Activated T-cell treated with anti-CD3 and anti-CD28 coated beads for 24 hours (primary cell): ENCODE data around the gene CDK19.

Experiments used
- DNase-seq: peaks from one replicate; pipeline ENCODE4 v3.0.0-alpha.2; 2020; ENCODE audit warnings: low read depth

Gene CDK19

GRCh38 chr6:110703010-110703905, 112.0 kb downstream of the CDK19 start:
- no peak for DNase-seq

DNA sequence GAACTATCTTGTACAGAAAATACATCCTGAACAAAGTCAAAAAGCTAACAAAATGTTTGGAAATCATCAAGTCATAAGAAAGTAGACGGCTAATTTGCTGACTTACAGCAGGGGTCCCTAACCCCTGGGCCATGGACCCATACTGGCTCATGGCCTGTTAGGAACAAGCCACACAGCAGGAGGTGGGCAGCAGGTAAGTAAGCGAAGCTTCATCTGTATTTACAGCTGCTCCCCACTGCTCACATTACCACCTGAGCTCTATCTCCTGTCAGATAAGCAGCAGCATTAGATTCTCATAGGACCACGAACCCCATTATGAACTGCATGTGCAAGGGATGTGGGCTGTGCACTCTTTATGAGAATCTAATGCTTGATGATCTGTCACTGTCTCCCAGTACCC, 115.5 kb downstream of the CDK19 start:
- DNase-seq, result no peak

- DNase-seq, result no peak
Observed at GRCh38 chr6:110693994-110694393, 121.3 kb downstream of the CDK19 start.

GRCh38 chr6:110693296-110693695, 122.0 kb downstream of the CDK19 start:
- DNase-seq, result no peak

DNA sequence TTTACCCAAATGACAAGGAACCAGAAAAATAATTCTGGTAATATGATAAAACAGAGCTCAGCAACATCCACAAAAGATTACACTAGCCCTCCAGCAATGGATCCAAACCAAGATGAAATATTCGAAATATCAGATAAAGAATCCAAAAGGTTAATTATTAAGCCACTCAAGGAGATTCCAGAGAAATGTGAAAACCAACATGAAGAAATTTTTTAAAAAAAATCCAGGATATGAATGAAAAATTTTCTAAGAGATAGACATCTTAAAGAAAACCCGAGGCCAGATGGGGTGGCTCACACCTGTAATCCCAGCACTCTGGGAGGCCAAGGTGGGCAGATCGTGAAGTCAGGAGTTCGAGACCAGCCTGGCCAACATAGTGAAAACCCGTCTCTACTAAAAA, 124.4 kb downstream of the CDK19 start:
- DNase-seq, result no peak

- no peak for DNase-seq
Observed at GRCh38 chr6:110690106-110690654, 125.1 kb downstream of the CDK19 start.

DNA sequence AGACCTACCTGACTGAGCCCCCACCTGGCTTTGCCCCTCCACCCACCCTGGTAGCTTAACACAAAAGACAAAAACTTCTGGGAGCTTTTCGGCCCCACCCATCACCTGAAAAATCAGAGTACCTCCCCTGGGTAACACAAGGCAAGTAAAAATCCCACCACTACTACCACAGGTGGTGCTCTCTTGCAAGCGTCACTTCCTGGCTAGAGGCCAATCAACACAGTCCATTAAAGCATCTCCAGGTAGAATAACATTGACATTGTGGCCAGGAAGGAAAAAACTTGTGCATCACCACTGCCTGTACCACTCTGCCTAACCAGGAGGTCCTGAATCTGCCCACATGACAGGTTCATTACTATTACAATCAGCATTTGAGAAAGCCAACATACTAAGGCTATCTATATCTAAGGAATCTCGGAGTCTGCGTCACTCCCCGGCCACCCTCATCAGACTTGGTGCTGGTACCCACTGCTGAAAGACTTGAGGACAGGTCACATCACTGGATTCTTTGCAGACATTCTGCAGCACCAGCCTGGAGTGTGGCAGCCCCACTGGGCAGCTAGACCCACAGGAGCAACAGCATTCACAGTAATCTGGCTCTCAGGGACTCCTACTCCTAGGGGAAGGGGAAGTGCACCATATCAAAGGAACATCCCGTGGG, 125.9 kb downstream of the CDK19 start:
- no peak for DNase-seq

DNA sequence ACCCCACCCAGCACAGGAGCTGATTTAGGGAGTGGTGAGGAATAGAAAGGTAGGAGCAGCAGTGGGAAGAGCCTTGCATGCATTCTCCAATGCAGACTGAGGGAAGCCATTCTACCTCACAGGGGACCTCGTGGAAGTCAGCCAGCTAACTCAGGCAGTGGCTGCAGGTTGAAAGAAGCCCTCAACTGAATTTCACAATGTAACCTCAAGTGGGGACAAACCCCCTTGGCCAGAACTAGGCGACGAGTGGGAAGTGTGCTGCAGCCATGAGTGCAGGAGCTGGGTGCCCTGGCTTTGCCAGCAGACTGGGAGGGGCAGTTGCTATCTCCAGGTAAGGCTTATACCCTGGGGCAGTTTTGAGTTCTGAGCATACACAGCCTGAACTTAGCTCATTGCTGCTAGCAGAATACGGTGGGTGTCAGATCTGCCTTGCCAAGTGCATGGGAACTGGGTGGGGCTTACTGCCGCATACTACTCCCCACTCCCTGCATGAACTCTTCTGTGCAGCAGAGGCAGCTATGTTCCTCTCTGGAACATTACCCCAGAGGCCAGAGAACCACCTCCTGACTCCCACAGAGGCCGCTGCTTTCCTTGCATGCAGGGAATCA, 126.5 kb downstream of the CDK19 start:
- no peak for DNase-seq

DNA sequence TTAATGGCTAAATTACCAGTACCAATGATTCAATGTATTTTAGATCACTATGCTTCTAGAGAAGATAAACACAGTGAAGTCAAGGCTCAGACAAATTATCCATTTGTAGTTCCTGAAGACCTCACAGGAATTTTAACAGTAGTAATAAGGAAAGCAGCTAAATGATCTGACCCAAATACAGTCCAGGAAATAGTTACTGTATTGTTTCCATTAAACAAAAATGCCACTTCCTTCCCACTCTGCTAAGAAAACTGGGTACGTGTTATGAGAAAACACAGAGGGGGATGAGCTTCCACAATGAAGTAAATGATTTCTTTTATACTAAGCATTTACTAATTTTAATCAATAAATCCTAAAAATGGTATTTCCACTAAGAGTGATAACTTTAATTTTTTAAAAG, 127.9 kb downstream of the CDK19 start:
- no peak for DNase-seq

GRCh38 chr6:110683241-110683640, 132.0 kb downstream of the CDK19 start:
- no peak for DNase-seq

DNA sequence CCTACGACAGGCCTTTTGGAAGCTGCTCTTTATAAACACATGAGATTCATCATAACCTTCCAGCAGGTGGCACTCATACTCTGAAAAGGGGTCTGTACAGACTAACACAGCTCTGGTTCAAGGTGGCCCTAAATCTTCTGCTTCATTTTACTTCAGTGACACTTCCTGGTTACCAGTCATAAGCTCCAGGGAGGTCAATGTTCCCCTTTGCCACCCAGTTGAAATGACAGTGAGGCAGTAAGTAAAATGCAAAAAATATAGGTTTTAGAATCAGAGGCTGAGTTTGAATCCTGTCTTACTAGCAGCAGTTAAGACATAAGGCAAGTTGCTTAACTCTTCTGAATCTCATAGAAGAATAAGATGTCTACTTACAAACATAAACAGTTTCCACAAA, 132.8 kb downstream of the CDK19 start:
- DNase-seq, result peak; percentile 61

- DNase-seq, result no peak
Observed at GRCh38 chr6:110681543-110682459, 133.5 kb downstream of the CDK19 start.

- no peak for DNase-seq
Observed at GRCh38 chr6:110676396-110676795, 138.9 kb downstream of the CDK19 start.

- no peak for DNase-seq
Observed at GRCh38 chr6:110674096-110674495, 141.2 kb downstream of the CDK19 start.

DNA sequence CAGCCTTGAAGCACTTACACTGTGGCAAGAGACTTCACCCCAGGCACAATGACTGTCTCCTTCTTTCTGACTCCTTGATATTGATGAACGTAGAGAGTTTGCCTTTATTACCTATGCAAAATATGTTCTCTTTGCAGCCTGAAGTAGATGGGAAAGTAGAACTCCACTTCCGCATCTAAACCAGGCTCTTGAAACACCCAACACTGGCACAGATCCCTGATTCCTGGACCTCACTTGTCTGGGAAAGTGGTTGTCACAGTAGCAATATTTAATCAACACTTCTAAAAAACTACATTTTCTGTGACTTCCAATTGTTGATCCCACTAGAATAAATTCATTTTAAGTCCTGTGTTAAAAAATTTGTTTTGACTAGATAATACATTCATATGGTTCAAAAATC, 143.1 kb downstream of the CDK19 start:
- no peak for DNase-seq

- no peak for DNase-seq
Observed at GRCh38 chr6:110671447-110671846, 143.8 kb downstream of the CDK19 start.

GRCh38 chr6:110665600-110665999, 149.7 kb downstream of the CDK19 start:
- DNase-seq, result no peak

DNA sequence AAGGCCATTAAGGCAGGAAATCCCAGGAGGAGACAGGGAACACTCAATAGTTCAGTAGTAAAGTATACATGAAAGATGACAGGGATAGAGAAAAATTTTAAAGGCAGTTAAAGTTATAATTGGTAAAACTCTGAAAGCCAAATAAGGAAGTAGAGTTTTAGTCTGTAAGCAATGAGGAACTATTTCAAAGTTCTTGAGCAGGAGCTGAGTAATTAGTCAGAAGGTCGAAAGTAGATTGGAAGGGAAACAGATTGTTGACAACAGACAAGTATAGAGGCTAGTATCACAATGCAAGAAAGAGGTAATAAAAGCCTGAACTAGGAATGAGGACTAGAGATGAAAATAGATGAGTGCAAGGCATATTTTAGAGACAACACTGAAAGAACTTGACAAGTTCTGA, 150.3 kb downstream of the CDK19 start:
- no peak for DNase-seq

GRCh38 chr6:110662490-110663211, 152.6 kb downstream of the CDK19 start:
- DNase-seq, result no peak

GRCh38 chr6:110661414-110661813, 153.9 kb downstream of the CDK19 start:
- no peak for DNase-seq

DNA sequence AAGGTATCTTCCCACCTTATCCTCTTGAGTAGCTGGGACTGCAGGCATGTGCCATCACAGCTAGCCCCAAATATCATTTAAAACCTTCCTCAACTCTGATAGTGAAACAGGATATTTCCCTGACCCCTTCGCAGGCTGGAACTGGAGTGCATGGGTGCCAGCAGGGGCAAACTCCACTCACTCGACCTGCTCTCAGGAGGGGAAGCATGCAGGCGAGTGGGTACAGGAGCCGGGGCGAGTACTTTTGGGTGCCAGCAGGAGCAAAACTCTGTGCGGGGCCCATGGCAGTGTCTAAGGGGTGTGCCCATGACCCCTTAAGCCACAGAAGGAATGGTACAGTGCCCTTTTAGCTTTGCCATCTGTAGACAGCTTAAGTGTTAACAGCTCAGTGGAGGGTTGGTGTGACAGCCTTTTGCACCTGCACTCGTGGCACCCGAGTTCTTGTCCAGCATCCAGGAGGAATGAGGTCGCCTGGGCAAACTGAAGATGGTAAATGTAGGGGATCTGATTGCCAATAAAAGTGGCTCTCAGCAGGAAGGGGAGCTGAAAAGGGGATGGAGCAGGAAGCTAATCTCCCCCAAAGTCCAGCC, 155.1 kb downstream of the CDK19 start:
- DNase-seq, result no peak
